ENCODE measurements around the gene TRPM3. TPM values are rescaled to one million over a fixed set of nuclear protein-coding genes. Genes with fewer than 3 reads are reported as not detected.
A peak's percentile ranks its signal among the peaks of the same experiment; 100 is the strongest.
"Not testable (repeated sequence)": the region's sequence is repeated elsewhere in the genome, so short reads cannot be mapped to it uniquely, and the experiment has no call there.

TRPM3 gene
- total RNA-seq, 1 experiment from 2014 or later = 3.9 TPM

- DNase-seq (ENCODE audit: low read depth, low spot score) = no peak
- in situ Hi-C loops (cut with HindIII; ENCODE audit: low pct_unique_long_range_greater_than_20kb, low sequenced_read_pairs) = no loop called here
Observed at GRCh38 chr9:70784456-70784855, 337.0 kb downstream of the TRPM3 start.

- in situ Hi-C loops (cut with HindIII; ENCODE audit: low pct_unique_long_range_greater_than_20kb, low sequenced_read_pairs) = no loop called here
- no peak for DNase-seq (ENCODE audit: low read depth, low spot score)
Observed at GRCh38 chr9:70778568-70778967, 342.9 kb downstream of the TRPM3 start.

- in situ Hi-C loops (cut with HindIII; ENCODE audit: low pct_unique_long_range_greater_than_20kb, low sequenced_read_pairs) = no loop called here
- DNase-seq (ENCODE audit: low read depth, low spot score) = no peak
Observed at GRCh38 chr9:70773579-70773978, 347.8 kb downstream of the TRPM3 start.

- in situ Hi-C loops (cut with HindIII; ENCODE audit: low pct_unique_long_range_greater_than_20kb, low sequenced_read_pairs) = no loop called here
- no peak for DNase-seq (ENCODE audit: low read depth, low spot score)
Observed at GRCh38 chr9:70772601-70773000, 348.8 kb downstream of the TRPM3 start.

GRCh38 chr9:70765946-70766345 lies 355.5 kb downstream of the TRPM3 start:
- no peak for DNase-seq (ENCODE audit: low read depth, low spot score)
- in situ Hi-C loops (cut with HindIII; ENCODE audit: low pct_unique_long_range_greater_than_20kb, low sequenced_read_pairs) = no loop called here

GRCh38 chr9:70761139-70761670 lies 360.2 kb downstream of the TRPM3 start:
- in situ Hi-C loops (cut with HindIII; ENCODE audit: low pct_unique_long_range_greater_than_20kb, low sequenced_read_pairs) = no loop called here
- no peak for DNase-seq (ENCODE audit: low read depth, low spot score)

GRCh38 chr9:70760228-70760627 lies 361.2 kb downstream of the TRPM3 start:
- in situ Hi-C loops (cut with HindIII; ENCODE audit: low pct_unique_long_range_greater_than_20kb, low sequenced_read_pairs) = no loop called here
- DNase-seq (ENCODE audit: low read depth, low spot score) = no peak

- in situ Hi-C loops (cut with HindIII; ENCODE audit: low pct_unique_long_range_greater_than_20kb, low sequenced_read_pairs) = no loop called here
- DNase-seq (ENCODE audit: low read depth, low spot score) = no peak
Observed at GRCh38 chr9:70753311-70753710, 368.1 kb downstream of the TRPM3 start.

- no peak for DNase-seq (ENCODE audit: low read depth, low spot score)
- in situ Hi-C loops (cut with HindIII; ENCODE audit: low pct_unique_long_range_greater_than_20kb, low sequenced_read_pairs) = no loop called here
Observed at GRCh38 chr9:70749066-70749465, 372.4 kb downstream of the TRPM3 start.

GRCh38 chr9:70747261-70747718 lies 374.1 kb downstream of the TRPM3 start:
- in situ Hi-C loops (cut with HindIII; ENCODE audit: low pct_unique_long_range_greater_than_20kb, low sequenced_read_pairs) = no loop called here
- DNase-seq (ENCODE audit: low read depth, low spot score) = no peak

- in situ Hi-C loops (cut with HindIII; ENCODE audit: low pct_unique_long_range_greater_than_20kb, low sequenced_read_pairs) = no loop called here
- DNase-seq (ENCODE audit: low read depth, low spot score) = peak; percentile 61
Observed at GRCh38 chr9:70746760-70747159, 374.7 kb downstream of the TRPM3 start.

GRCh38 chr9:70746316-70746715 lies 375.1 kb downstream of the TRPM3 start:
- DNase-seq (ENCODE audit: low read depth, low spot score) = peak; percentile 92
- in situ Hi-C loops (cut with HindIII; ENCODE audit: low pct_unique_long_range_greater_than_20kb, low sequenced_read_pairs) = no loop called here

- in situ Hi-C loops (cut with HindIII; ENCODE audit: low pct_unique_long_range_greater_than_20kb, low sequenced_read_pairs); DNase-seq (ENCODE audit: low read depth, low spot score): not testable (repeated sequence)
Observed at GRCh38 chr9:70724794-70725193, 396.6 kb downstream of the TRPM3 start.

GRCh38 chr9:70724025-70724424 lies 397.4 kb downstream of the TRPM3 start:
- DNase-seq (ENCODE audit: low read depth, low spot score); in situ Hi-C loops (cut with HindIII; ENCODE audit: low pct_unique_long_range_greater_than_20kb, low sequenced_read_pairs): not testable (repeated sequence)

- in situ Hi-C loops (cut with HindIII; ENCODE audit: low pct_unique_long_range_greater_than_20kb, low sequenced_read_pairs); DNase-seq (ENCODE audit: low read depth, low spot score): not testable (repeated sequence)
Observed at GRCh38 chr9:70706797-70707196, 414.6 kb downstream of the TRPM3 start.

GRCh38 chr9:70701163-70701562 lies 420.3 kb downstream of the TRPM3 start:
- no peak for DNase-seq (ENCODE audit: low read depth, low spot score)
- in situ Hi-C loops (cut with HindIII; ENCODE audit: low pct_unique_long_range_greater_than_20kb, low sequenced_read_pairs) = no loop called here

- DNase-seq (ENCODE audit: low read depth, low spot score) = no peak
- in situ Hi-C loops (cut with HindIII; ENCODE audit: low pct_unique_long_range_greater_than_20kb, low sequenced_read_pairs) = no loop called here
Observed at GRCh38 chr9:70696694-70697335, 424.6 kb downstream of the TRPM3 start.

GRCh38 chr9:70694758-70695157 lies 426.7 kb downstream of the TRPM3 start:
- in situ Hi-C loops (cut with HindIII; ENCODE audit: low pct_unique_long_range_greater_than_20kb, low sequenced_read_pairs) = no loop called here
- DNase-seq (ENCODE audit: low read depth, low spot score) = no peak

- no peak for DNase-seq (ENCODE audit: low read depth, low spot score)
- in situ Hi-C loops (cut with HindIII; ENCODE audit: low pct_unique_long_range_greater_than_20kb, low sequenced_read_pairs) = no loop called here
Observed at GRCh38 chr9:70693186-70693585, 428.2 kb downstream of the TRPM3 start.

All from SK-MEL-5 (cell line).